Measurements from ENCODE around the gene RUSC2. TPM values are rescaled to one million over a fixed set of nuclear protein-coding genes. Genes with fewer than 3 reads are reported as not detected.

The RUSC2 gene
- total and polyA plus RNA-seq, 10 of the 15 experiments (the other 5 are each of a cell fraction or from before 2014, with no cell fraction given): not detected

- Histone ChIP-seq H2AFZ (ENCODE audit: control insufficient read depth, low read depth, low read length) (no peak overlapping the region), H3K36me3 (ENCODE audit: control insufficient read depth in 2 of 2, insufficient read depth in 2 of 2, low read length in 1 of 2) (no peaks in the 10 kb centered on the region), H3K27ac (ENCODE audit: control insufficient read depth, insufficient read depth) (no peak overlapping the region), H3K4me2 (ENCODE audit: control insufficient read depth, insufficient read depth) (no peak overlapping the region), H3K79me2 (ENCODE audit: control insufficient read depth, insufficient read depth, low read length) (no peaks in the 10 kb centered on the region), H3K9ac (ENCODE audit: control insufficient read depth, insufficient read depth, low read length) (no peak overlapping the region), H3K9me3 (replicated peaks; ENCODE audit: control insufficient read depth, insufficient read depth, low read length) (no peaks in the 10 kb centered on the region), H3K4me3 (no peak overlapping the region), H4K20me1 (ENCODE audit: control insufficient read depth, insufficient read depth) (no peaks in the 10 kb centered on the region), H3K4me1 (ENCODE audit: control insufficient read depth, insufficient read depth, low read length) (no peaks in the 10 kb centered on the region), H3K27me3 (replicated peaks in 1 of 2; ENCODE audit: control insufficient read depth in 2 of 2, insufficient read depth in 2 of 2, low read length in 1 of 2) (no peaks in the 10 kb centered on the region; a peak in 1 of 4 replicates)
- no TSS peak for BruUV-seq (replicated peaks)
- no peak for FAIRE-seq
- ChIA-PET POLR2A (no interaction called here), RAD21 (ENCODE audit: unreplicated experiment) (no interaction called here), CTCF (interaction anchor here (1.0 kb wide), 1 partner anchor 9 kb away, joined by 4 read pairs; no protein-coding TSS in a partner anchor), SMC1A (ENCODE audit: uncharacterized antibody, unreplicated experiment) (no interaction called here)
- no peak for ATAC-seq
- WGBS (ENCODE audit: insufficient coverage, insufficient replicate concordance, low lambda C conversion rate, missing lambda C conversion rate): 0% methylated on average over 1 of the region's 1 CpG
- intact Hi-C loops (cut with micrococcal nuclease; ENCODE audit: unreplicated experiment) (no loop called here), in situ Hi-C loops (cut with MboI) (no loop called here)
- no peak for DNase-seq (ENCODE audit: low read depth, low spot score)
- TF ChIP-seq RB1 (IDR thresholded peaks at IDR 0.05; ENCODE audit: borderline replicate concordance): no peak
- TF ChIP-seq TARDBP (IDR thresholded peaks at IDR 0.05; ENCODE audit: borderline replicate concordance): no peak
- no peak for TF ChIP-seq BRCA1 (IDR thresholded peaks at IDR 0.05; ENCODE audit: low read depth, low read length)
- no peak for TF ChIP-seq PBX3 (IDR thresholded peaks at IDR 0.05; ENCODE audit: insufficient replicate concordance, low read depth, low read length)
- no peak for TF ChIP-seq BCLAF1 (IDR thresholded peaks at IDR 0.05)
- TF ChIP-seq SREBF1 (IDR thresholded peaks at IDR 0.05; ENCODE audit: low read length): no peak
- TF ChIP-seq ZNF274 (IDR thresholded peaks at IDR 0.05; ENCODE audit: insufficient read depth, insufficient read length): no peak
- no peak for TF ChIP-seq TCF12 (IDR thresholded peaks at IDR 0.05; ENCODE audit: low read depth, low read length)
- TF ChIP-seq POLR2A (IDR thresholded peaks at IDR 0.05; ENCODE audit: low read depth, low read length): no peak
- TF ChIP-seq CHD4 (IDR thresholded peaks at IDR 0.05): no peak
- TF ChIP-seq ELK1 (IDR thresholded peaks at IDR 0.05; ENCODE audit: low read depth, low read length): no peak
- no peak for TF ChIP-seq ZBTB33 (IDR thresholded peaks at IDR 0.05)
- no peak for TF ChIP-seq E4F1 (IDR thresholded peaks at IDR 0.05; ENCODE audit: borderline replicate concordance, partially characterized antibody)
- TF ChIP-seq ZNF207 (IDR thresholded peaks at IDR 0.05; ENCODE audit: borderline replicate concordance): no peak
- TF ChIP-seq RAD21 (IDR thresholded peaks at IDR 0.05; ENCODE audit: insufficient read depth, low read depth, low read length): no peak
- TF ChIP-seq SP1 (IDR thresholded peaks at IDR 0.05; ENCODE audit: low read depth, low read length): no peak
- no peak for TF ChIP-seq JUND (IDR thresholded peaks at IDR 0.05; ENCODE audit: low read depth, low read length)
These were observed 26.6 kb downstream of the RUSC2 start for GRCh38 chr9:35516479-35516878.
